Hepatocyte (in vitro differentiated cells): Measurements from ENCODE around the gene NR1I2.

Source experiments
- EZH2 ChIP-seq: fragments of 200-600 bp; sonication (generic); IDR thresholded peaks from 2 replicates; pipeline ENCODE4 v1.6.1; 2016; ENCODE audit warnings: antibody characterized with exemption, mild to moderate bottlenecking, borderline replicate concordance
- EZH2phosphoT487 ChIP-seq: fragments of 200-600 bp; sonication (generic); IDR thresholded peaks from one replicate; pipeline ENCODE4 v1.6.1; 2018; ENCODE audit warnings: antibody characterized with exemption, mild to moderate bottlenecking, low read depth, moderate library complexity; ENCODE audit not compliant: unreplicated experiment, severe bottlenecking
- TF ChIP-seq, protein P1 (sequence below): fragments of 200-600 bp; sonication (generic); IDR thresholded peaks from 2 replicates; pipeline ENCODE4 v1.5.1; 2016; ENCODE audit warnings: antibody characterized with exemption, mild to moderate bottlenecking; ENCODE audit not compliant: poor library complexity

DNA sequence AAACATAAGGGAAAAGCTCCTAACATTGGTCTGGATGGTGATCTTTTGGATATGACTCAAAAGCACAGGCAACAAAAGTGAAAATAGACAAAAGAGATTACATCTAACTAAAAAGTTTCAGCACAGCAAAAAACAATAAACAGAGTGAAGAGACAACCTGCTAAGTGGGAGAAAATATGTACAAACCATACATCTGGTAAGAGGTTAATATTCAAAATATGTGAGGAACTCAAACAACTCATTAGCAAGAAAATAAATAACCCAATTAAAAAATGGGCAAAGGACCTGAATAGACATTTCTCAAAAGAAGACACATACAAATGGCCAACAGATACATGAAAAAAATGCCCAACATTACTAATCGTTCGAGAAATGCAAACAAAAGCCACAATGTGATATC lies 19.0 kb upstream of the NR1I2 start:
- TF ChIP-seq, protein P1, sequence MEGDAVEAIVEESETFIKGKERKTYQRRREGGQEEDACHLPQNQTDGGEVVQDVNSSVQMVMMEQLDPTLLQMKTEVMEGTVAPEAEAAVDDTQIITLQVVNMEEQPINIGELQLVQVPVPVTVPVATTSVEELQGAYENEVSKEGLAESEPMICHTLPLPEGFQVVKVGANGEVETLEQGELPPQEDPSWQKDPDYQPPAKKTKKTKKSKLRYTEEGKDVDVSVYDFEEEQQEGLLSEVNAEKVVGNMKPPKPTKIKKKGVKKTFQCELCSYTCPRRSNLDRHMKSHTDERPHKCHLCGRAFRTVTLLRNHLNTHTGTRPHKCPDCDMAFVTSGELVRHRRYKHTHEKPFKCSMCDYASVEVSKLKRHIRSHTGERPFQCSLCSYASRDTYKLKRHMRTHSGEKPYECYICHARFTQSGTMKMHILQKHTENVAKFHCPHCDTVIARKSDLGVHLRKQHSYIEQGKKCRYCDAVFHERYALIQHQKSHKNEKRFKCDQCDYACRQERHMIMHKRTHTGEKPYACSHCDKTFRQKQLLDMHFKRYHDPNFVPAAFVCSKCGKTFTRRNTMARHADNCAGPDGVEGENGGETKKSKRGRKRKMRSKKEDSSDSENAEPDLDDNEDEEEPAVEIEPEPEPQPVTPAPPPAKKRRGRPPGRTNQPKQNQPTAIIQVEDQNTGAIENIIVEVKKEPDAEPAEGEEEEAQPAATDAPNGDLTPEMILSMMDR, result no peak
- TF ChIP-seq EZH2, result no peak
- no peak for TF ChIP-seq EZH2phosphoT487
